Medulla oblongata (tissue), 1 donor: ENCODE results near the gene RRP1B.

ENCODE experiments used
- DNase-seq: peaks from one replicate; pipeline ENCODE4 v3.0.0-alpha.2; 2015; ENCODE audit errors: extremely low spot score

RRP1B gene

GRCh38 chr21:43726686-43727518 lies 67.5 kb downstream of the RRP1B start:
- no peak for DNase-seq

GRCh38 chr21:43727519-43728153 lies 68.3 kb downstream of the RRP1B start:
- DNase-seq, result peak; percentile 56

- DNase-seq, result no peak
These were observed 68.8 kb downstream of the RRP1B start for GRCh38 chr21:43728154-43728466.

- peak; percentile 94 for DNase-seq
These were observed 69.4 kb downstream of the RRP1B start for GRCh38 chr21:43728467-43729390.

- DNase-seq, result no peak
These were observed 72.1 kb downstream of the RRP1B start for GRCh38 chr21:43731476-43731875.

- peak; percentile 63 for DNase-seq
These were observed 72.7 kb downstream of the RRP1B start for GRCh38 chr21:43731891-43732711.

- DNase-seq, result no peak
These were observed 73.7 kb downstream of the RRP1B start for GRCh38 chr21:43733060-43733459.

- DNase-seq, result peak; percentile 44
These were observed 74.2 kb downstream of the RRP1B start for GRCh38 chr21:43733529-43734071.

GRCh38 chr21:43734131-43734927 lies 75.0 kb downstream of the RRP1B start:
- DNase-seq, result no peak

GRCh38 chr21:43734928-43735229 lies 75.5 kb downstream of the RRP1B start:
- no peak for DNase-seq

- DNase-seq, result no peak
These were observed 76.1 kb downstream of the RRP1B start for GRCh38 chr21:43735236-43736091.

- DNase-seq, result no peak
These were observed 77.0 kb downstream of the RRP1B start for GRCh38 chr21:43736224-43736883.

GRCh38 chr21:43737158-43737950 lies 78.0 kb downstream of the RRP1B start:
- no peak for DNase-seq

- no peak for DNase-seq
These were observed 80.5 kb downstream of the RRP1B start for GRCh38 chr21:43739621-43740435.

- peak; percentile 82 for DNase-seq
These were observed 81.3 kb downstream of the RRP1B start for GRCh38 chr21:43740497-43741156.

GRCh38 chr21:43741423-43742096 lies 82.2 kb downstream of the RRP1B start:
- DNase-seq, result no peak
